Measurements from ENCODE around the gene ERVW-1.
"Not testable (repeated sequence)": the region's sequence is repeated elsewhere in the genome, so short reads cannot be mapped to it uniquely, and the experiment has no call there.

ERVW-1 gene, protein sequence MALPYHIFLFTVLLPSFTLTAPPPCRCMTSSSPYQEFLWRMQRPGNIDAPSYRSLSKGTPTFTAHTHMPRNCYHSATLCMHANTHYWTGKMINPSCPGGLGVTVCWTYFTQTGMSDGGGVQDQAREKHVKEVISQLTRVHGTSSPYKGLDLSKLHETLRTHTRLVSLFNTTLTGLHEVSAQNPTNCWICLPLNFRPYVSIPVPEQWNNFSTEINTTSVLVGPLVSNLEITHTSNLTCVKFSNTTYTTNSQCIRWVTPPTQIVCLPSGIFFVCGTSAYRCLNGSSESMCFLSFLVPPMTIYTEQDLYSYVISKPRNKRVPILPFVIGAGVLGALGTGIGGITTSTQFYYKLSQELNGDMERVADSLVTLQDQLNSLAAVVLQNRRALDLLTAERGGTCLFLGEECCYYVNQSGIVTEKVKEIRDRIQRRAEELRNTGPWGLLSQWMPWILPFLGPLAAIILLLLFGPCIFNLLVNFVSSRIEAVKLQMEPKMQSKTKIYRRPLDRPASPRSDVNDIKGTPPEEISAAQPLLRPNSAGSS

DNA sequence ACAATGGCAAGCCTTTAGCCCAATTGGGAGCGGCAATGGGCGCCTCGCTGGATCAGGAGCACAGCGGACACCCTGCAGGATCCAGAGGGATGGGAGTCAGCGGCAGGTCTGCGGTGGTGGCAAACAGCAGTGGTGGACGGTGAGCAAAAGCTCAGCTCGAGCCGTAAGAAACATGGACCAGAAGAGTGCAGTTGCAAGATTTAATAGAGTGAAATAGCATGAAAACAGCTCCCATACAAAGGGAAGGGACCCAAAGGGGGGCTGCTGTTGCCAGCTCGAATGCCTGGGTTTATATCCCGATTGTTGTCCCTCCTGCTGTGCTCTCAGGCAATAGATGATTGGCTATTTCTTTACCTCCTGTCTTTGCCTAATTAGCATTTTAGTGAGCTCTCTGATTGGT, at the start of gene ERVW-1:
Gene ERVW-1, minus strand, starts transcription at position 266 of the 400 bp plus-strand sequence. CDS start 7,565 bp downstream, outside the sequence.
- DNase-seq: not testable (repeated sequence)

DNA sequence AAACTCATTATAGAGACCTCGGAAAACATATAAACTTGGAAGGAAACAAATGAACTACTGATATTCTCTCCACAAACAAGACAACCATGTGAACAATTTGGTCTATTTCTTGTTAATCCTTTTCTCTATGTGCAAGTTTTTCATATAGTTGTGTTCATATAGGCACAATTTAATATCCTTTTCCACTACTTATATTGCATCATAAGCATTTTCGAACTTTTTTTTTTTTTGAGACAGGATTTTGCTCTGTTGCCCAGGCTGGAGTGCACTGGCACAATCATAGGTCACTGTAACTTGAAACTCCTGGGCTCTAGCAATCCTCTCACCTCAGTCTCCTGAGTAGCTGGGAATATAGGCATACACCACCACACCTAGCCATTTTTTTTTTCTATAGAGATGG, 45.4 kb upstream of the ERVW-1 start:
- no peak for DNase-seq

DNA sequence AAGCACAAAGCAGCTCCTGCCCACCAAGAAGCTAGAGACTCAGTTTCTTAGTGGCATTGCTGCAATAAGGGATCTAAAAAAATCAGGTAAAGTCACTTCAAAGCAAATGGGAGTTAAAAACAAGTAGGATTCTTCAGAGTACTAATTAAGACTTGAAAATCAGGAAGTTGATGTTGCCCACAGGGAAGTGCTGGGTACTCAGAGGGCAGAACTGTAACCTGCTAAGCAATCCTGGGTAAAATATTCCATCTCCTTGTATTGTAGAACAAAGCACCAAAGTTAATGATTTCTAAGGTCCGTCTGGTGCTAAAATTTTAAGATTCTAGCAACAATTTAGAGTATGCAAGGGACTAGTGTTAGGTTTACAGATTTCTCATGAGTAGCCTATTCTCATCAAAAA, 42.3 kb upstream of the ERVW-1 start:
- DNase-seq: no peak

DNA sequence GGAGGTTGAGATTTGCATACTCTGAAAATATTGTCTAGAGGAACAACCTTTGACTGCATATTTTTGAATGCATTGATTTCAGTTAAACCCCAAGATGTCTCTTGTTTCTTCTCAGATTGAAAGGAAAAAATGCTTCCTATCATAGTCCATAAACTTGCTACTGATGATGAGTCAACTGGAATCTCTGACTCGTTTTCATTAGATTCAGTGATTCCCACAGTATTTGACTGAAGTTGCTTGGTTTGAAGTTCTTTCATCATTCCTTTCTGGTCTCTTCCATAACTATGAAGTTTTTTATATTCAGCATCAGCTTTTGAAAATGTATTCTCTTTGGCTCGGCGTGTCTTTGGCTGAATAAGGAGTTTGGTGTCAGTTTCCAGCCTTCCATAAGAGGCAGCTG, 39.9 kb upstream of the ERVW-1 start:
- DNase-seq: no peak

DNA sequence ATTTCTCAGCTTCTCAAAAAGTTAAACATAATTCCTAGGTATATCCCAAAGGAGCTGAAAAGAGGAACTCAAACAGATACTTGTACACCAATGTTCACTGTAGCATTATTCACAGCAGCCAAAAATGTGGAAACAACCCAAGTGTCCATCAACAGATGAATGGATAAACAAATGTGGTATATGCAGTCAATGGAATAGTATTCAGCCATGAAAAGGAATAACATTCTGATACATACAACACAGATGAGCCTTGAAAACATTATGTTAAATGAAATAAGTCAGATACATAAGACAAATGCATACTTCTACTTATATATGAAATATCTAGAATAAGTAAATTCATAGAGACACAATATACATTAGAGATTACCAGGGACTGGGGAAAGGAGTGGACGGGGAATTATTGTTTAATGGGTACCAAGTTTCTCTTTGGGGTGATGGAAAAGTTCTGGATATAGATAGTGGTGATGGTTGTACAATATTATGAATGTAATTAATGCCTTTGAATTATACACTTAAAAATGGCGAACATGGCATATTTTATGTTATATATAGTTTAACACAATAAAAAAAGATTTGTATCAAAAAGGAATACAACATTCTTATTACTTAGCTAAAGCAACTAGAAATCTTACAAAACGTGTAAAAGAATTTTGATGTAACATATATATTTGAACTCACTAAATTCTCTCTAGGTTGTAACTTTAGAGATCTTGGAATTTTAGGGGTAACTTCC, 35.6 kb upstream of the ERVW-1 start:
- no peak for DNase-seq

DNA sequence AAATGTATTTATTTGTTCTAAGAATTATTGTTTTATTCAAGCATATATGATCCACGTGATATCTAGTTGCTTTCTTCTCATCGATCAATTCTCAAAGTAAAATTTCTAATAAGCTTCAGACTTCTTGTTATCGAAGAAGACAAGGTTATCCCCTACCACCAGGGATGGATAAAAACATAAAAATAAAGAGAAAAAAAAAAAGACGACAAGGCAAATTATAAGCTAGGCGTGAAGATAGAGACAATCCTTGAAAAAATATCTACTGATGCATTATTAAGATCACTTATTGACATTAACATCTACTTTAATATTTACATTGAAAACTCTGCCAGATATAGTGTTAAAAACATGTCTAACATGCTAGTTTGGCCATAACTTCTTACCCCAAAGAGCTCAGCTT, 31.2 kb upstream of the ERVW-1 start:
- no peak for DNase-seq

DNA sequence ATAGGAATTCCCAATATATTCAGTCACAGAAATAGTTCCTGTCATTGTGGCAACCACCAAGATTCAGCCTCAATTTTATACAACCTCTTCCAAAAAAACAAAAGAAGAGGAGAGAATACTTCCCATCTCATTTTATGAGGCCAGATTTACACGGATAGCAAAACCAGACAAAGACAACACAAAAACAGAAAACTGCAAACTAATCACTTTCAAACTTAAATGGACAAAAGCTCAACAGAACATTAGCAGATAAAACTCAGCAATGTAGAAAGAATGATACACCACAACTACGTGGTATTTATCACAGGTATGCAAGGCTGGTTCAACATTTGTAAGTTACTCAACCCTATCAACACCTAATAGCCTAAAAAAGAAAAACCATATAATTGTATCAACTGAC, 28.6 kb upstream of the ERVW-1 start:
- no peak for DNase-seq

DNA sequence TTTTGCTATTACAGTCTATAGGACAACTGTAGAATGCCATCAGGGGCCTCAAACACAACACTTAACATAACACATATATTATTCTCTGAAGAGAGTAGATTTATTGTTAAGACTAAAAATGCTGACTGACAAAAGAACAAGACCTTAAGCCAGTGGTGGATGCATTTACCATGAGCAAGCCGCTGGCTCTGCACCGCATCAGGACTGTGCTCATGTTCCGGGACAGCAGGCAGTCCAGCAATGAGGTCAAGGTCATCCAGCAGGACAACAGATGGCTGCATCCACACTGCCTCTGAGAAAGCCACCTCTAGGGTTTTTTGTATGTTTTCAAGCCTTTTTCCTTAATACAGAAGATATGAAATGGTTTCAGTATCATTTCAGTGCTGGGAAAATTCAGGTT, 26.8 kb upstream of the ERVW-1 start:
- no peak for DNase-seq

DNA sequence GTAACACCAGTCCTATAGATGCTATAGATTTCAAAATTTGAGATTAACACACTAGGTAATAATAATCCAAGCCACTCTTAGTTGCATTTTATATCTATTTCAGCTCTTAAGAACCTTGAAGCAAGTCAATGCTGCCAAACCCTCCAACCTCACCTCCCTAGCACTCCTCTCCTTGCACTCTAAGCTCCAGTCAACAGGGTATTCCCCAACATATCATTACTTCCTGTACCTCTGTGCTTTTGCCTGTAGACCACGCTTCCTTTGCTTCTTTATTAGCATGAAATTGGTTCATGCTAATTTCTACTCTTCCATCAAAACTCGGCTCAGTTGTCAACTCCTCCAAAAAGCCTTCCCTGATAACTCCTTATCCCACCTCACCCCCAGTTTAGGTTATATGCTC, 26.0 kb upstream of the ERVW-1 start:
- no peak for DNase-seq

DNA sequence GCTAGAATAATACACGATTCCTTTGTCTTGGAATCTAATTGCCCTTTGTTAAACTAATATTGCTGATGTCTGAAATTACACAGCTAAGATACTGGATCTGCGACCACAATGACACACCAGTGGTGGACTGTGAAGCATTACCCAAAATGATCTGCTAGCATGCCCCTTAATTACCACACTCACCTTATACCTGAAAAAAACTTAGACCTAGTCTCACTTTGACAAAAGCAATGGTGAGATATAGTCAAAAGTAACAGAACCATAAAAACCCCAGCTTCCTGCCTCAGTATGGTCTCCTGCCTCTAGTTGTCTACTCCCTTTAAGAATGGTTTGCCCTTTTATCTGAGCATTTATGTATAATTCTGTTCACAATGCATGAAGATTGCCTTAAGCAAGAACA, 20.8 kb upstream of the ERVW-1 start:
- DNase-seq: no peak

DNA sequence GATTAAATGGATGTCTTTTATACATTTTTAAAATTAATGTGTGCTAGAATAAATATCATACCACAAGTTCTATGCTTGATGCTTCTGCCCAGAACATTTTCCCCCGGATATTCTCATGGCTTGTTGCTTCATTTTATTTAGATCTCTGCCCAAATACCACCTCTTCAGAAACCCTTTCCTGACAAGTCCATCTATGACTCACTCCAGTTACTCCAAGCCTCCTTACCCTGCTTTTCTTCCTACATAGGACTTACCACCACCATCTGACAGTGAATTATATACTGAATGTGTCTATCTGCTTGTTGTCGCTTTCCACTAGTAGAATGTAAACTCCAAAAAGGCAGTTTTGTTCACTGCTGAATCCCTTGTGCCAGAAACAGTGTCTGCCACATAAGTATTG, 19.1 kb upstream of the ERVW-1 start:
- DNase-seq: no peak

DNA sequence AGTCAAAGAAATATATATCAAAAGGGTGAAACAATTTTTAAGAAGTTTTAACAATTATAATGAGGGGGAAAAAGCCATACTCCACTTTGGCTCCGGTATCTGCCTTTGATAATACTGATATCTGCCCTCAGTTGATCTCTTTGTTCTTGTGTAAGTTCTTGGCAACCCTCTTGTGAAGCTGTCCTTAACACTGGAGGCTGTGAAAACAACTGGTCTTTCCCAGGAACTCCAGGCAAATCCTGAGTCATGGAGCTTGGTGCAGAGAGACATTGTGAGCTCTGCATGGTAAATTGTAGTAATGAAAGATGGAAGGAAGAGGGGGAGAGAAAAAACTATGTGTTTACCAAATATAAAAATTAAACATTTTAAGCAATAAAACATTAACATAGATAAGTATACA, 11.9 kb upstream of the ERVW-1 start:
- no peak for DNase-seq

DNA sequence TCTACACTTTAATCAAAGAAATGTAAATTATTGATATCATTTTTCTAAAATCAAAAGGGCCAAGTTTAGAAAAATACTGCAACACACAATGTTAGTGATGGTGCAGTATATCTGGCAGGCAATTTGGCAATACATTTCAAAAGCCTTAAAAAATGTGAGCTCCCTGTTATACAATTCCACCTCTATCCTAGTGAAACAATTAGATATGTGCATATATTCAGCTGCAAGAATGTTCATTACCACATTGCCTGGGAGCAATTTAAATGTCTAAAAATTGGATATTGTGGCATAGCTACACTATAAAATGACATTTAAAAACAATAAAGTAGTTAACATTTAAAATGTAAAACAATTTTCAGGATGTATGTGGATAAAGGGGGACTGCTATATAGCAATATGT, 10.1 kb upstream of the ERVW-1 start:
- no peak for DNase-seq

DNA sequence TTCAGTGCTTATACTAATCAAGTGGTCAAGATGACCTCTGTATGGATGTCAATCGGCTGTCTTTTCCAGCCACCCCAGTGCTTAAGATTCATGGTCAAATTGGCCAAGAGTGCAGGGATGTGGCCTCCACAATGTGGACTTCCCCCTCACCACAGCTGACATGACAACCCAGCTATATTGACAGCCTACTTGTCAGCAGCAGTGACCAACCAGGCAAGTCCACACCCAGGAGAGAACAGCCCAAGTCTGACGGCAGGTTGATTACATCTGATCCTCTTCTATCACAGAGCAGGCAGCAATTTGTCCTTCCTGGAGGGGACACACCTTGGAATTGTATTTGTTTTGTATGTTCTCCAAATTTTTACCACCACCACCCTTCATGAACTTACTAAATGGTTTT, 8.2 kb upstream of the ERVW-1 start:
- no peak for DNase-seq

DNA sequence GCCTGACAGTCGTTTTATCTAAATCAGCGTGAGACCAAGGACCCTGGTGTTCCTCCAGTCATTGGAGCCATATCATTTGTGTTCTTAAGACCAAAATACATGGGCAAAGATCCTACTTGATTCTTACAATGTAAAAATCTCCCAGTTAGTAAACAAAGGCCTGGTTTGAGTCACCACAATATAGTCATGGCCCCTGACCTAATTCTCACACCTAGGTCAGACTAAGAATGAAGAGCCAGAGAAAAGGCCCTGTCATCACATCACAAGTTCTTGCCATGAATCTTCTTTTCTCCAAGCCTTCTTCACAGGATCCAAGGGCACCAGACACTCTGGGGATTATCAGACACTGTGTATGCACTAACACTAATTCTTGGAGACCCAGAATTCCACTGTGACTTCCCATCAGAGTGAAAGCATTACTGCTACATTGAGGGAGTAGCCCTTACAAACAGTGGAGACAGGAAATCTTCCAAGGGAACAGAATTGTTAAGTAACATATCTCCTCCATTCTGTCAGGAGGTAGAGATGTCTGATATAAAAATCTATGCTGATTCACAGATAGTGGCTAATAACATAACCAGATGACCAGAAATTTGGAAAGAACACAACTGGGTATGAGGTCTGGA, 7.6 kb upstream of the ERVW-1 start:
- no peak for DNase-seq

DNA sequence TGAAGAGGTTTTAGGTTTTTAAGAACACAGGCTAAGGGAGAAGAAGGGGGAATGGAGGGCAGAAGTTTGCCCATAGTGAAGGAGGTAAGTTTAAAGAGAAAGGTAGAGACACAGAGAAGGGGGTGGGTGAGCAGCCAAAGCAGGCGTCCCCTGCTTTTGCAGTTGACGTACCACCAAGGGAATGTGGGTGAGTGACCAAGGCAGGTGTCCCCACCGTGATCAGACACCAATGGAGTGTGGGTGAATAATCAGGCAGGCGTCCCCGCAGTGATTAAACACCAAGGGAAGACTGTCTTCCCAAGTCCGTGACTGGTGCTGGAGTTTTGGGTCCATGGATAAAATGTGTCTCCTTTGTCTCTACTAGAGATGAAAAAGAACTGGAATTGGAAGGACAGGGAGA, 6.5 kb upstream of the ERVW-1 start:
- not testable (repeated sequence) for DNase-seq

DNA sequence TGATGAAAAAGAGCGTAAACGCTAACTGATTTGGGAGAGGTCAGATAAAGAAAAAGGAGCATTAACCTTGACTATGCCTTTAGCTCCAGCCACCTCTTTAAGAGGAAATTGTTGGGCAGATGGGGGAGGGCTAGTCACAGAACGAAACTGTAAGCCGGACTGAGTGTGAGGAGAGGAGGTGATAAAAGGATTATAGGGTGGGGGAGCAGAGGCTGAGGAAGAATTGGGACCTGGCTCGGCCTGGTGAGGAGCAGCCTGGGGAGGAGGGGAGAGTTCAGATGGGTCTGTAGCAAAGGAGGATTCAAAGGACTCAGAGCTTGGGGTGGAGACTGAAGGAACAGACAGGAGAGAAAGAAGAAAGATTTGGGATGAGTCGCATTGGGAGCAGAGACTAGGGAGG, 5.9 kb upstream of the ERVW-1 start:
- not testable (repeated sequence) for DNase-seq

DNA sequence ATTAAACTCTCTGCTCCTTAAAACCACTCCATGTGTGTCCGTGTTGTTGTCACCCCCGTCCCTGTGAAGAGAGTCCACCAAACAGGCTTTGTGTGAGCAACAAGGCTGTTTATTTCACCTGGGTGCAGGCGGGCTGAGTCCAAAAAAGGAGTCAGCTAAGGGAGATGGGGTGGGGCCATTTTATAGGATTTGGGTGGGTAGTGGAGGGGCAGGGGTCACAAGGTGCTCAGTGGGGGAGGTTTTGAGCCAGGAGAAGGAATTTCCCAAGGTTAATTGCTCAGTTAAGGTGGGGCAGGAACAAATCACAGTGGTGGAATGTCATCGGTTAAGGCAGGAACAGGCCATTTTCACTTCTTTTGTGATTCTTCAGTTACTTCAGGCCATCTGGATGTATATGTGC, 1.4 kb upstream of the ERVW-1 start:
- not testable (repeated sequence) for DNase-seq

DNA sequence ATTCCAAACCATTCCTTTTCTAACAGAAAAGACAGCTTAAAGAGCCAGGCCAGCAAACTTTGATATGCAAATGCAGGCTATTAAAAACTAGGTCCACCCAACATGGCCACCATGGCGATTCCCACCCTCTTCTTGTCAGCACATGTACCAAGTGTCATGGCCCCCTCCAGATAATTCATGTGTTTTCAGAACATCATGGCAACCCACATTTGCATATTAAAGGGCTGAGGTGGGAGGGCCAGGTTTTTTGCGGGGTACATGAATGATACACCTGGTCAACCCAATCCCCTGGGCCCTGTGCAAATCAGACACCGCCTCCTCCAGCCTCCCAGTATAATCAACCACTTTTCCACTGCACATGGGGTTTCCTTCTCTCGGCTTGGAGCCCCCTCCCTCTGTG, 965 bp upstream of the ERVW-1 start:
- no peak for DNase-seq

DNA sequence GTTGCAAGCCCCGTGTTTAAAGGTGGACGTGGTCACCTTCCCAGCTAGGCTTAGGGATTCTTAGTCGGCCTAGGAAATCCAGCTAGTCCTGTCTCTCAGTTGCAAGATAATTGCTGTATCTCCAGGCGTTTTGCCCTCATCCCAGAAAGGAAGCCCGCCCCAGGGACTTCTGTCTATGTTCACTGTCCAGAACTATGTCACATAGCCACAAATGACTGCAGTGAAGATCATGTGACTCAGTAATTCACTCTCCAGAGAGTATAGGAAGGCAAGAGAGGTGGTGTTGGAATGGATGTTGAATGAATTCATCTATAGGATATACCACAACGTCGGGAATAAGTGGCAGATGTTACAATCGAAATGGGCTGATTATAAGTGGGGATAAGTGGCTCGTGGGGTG, 349 bp upstream of the ERVW-1 start:
- no peak for DNase-seq

DNA sequence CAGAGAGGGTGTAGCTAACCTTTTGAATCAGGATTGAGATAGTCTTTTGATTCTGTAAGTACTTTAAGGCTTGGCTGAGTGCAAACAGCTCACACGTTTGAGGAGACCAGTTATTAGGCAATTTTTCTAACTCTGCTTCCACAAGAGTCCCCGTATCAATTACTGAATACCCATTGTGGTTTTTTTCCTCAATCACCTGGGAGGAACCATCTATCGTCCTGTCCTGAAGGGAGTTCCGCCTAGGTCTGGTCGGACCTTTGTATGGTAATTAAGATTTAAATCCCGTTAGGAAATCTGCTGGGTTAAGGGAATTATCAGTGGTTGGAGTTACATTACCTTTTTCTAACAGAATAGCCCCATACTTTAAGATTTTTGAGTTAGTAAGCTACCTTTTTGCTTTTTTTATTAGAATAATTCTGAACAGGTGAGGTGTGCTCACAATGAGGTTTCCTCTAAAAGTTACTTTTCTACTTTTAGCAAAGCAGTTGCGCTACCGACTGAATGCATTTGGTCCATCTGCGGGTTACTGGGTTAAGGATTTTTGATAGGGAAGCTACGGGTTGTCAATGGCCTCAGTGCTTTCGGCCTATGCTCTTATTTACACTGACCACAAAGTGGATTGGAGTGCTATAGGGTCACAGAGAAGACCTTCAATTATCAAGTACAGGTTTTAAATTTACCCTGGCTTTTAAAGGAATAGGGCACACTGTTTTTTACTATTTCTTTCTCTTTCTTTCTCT, 1.7 kb downstream of the ERVW-1 start:
- not testable (repeated sequence) for DNase-seq

DNA sequence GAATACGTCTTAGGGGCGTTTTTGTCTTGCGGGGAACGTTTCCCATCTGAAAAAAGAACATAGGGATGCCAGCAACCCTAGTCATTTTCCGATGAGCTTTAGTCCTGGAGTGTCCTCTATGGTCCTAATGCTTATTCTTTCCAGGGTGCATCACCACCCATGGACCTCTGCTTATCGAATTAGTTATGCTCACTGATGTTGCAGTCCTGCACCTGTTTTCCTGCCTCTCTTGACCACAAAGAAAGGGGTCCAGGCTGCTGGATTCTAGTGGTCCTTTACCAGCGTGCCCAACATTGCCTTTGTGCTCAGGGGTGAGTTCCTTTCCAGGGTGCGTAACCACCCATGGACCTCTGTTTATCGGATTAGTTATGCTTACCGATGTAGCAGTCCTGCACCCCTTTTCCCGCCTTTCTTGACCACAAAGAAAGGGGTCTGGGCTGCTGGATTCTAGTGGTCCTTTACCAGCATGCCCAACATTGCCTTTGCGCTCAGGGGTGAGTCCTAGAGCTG, 2.4 kb downstream of the ERVW-1 start:
- not testable (repeated sequence) for DNase-seq

DNA sequence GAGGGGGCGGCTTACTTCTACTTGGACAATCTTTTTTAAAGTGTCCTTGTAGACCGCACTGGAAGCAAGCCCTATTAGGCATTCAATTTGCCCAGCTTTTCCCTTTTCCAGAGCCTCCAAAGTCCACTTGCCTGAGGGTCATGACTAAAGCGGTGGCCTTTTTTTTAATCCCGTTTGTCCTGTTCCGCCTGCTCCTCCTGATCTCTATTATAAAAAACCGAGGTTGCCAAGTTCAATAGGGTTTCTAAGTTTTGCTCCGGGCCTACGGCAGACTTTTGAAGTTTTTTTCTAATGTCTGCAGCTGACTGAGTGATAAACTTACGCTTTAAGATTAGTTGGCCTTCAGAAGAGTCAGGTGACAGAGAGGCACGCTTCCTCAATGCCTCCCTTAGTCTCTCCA, 3.8 kb downstream of the ERVW-1 start:
- not testable (repeated sequence) for DNase-seq

All from NCI-H2081 (cell line).